ENCODE measurements around the gene AIF1L. TPM values are rescaled to one million over a fixed set of nuclear protein-coding genes. Genes with fewer than 3 reads are reported as not detected.
A peak's percentile ranks its signal among the peaks of the same experiment; 100 is the strongest.

The AIF1L gene
- total and polyA plus RNA-seq, 2 of the 4 experiments (the other 2 are of a cell fraction) = 0.18 to 0.19 TPM

- ATAC-seq (ENCODE audit: low read depth) (peak; percentile 10), DNase-seq (no peak)
- no TSS peak for BruUV-seq (replicated peaks)
- peak overlapping the region; percentile 85 for H3K4me3 ChIP-seq (ENCODE audit: insufficient read depth, low read depth, low read length)
- H4K8ac ChIP-seq (ENCODE audit: low read depth in 2 of 2, low read length in 2 of 2) = peak overlapping the region; percentile 59 to 95
- H3K36me3 ChIP-seq (ENCODE audit: control insufficient read depth, insufficient read depth, low read length) = peaks cover 7% of the 10 kb centered on the region; the same call in 1 of the 2 replicates
- peaks cover 2% of the 10 kb centered on the region; the same call in 1 of the 2 replicates for H3K27me3 ChIP-seq (ENCODE audit: control insufficient read depth, insufficient read depth, low read length)
- peak overlapping the region; percentile 53 for H2BK5ac ChIP-seq (ENCODE audit: low read depth, low read length, poor library complexity, severe bottlenecking)
- POLR2A ChIA-PET (ENCODE audit: unreplicated experiment) = interaction anchor here (0.9 kb wide), 1 partner anchor 15 kb away, joined by 3 read pairs; no protein-coding TSS in a partner anchor
- H3K4me2 ChIP-seq (ENCODE audit: low read depth, low read length) = peak overlapping the region; percentile 72
- H4K20me1 ChIP-seq (ENCODE audit: insufficient read depth, low read length) = no peaks in the 10 kb centered on the region
- H3K9ac ChIP-seq (ENCODE audit: low read depth, low read length) = peak overlapping the region; percentile 81
- dilution Hi-C loops (cut with HindIII; ENCODE audit: low sequenced_read_pairs, unreplicated experiment) (no loop called here), in situ Hi-C loops (cut with MboI; ENCODE audit: low sequenced_read_pairs) (loop anchor here (25.0 kb wide), 1 partner anchor 1212 kb away; no protein-coding TSS in a partner anchor), intact Hi-C loops (cut with micrococcal nuclease) (loop anchor here (2.0 to 5.0 kb wide), 2 partner anchors 42 to 66 kb away; no protein-coding TSS in a partner anchor)
- H2BK15ac ChIP-seq (ENCODE audit: low read depth, low read length) = no peak overlapping the region
- H3K27ac ChIP-seq (ENCODE audit: insufficient read depth, low read length) = peak overlapping the region; percentile 43
- no peaks in the 10 kb centered on the region for H3K4me1 ChIP-seq (ENCODE audit: control insufficient read depth, insufficient read depth, low read length)
- H3K56ac ChIP-seq (ENCODE audit: extremely low read depth, insufficient read depth, low read length) = peak overlapping the region; percentile 90
- CTCF ChIA-PET = interaction anchor here (1.4 kb wide), 1 partner anchor 212 kb away, joined by 3 read pairs; no protein-coding TSS in a partner anchor
- H2AK9ac ChIP-seq (replicated peaks; ENCODE audit: low read depth, low read length, poor library complexity) = peak overlapping the region; percentile 94
- peak overlapping the region; percentile 83 for H4K91ac ChIP-seq (ENCODE audit: insufficient read depth, low read depth, low read length)
- no peaks in the 10 kb centered on the region for H3K9me3 ChIP-seq (ENCODE audit: control insufficient read depth, insufficient read depth, low read length)
- H3K79me1 ChIP-seq (ENCODE audit: low read depth in 1 of 2, low read length in 2 of 2) = peaks cover 6 to 35% of the 10 kb centered on the region in 2 experiments
- TF ChIP-seq MAFK (IDR thresholded peaks at IDR 0.05; ENCODE audit: low read depth, low read length) = no peak
- no peak for TF ChIP-seq ELK1 (IDR thresholded peaks at IDR 0.05; ENCODE audit: borderline replicate concordance, low read depth, low read length)
- no peak for TF ChIP-seq MXI1 (IDR thresholded peaks at IDR 0.05; ENCODE audit: borderline replicate concordance, low read depth, low read length)
- peak overlapping the region; percentile 86 for H3K4ac ChIP-seq (ENCODE audit: low read depth, low read length)
- H3K9me1 ChIP-seq (ENCODE audit: insufficient read depth, low read length) = no peaks in the 10 kb centered on the region
- H3K14ac ChIP-seq (replicated peaks; ENCODE audit: low read depth, low read length) = peak overlapping the region; percentile 95
- peak overlapping the region; percentile 93 for H2AFZ ChIP-seq (replicated peaks; ENCODE audit: low read length, poor library complexity)
- no peak overlapping the region for H2BK20ac ChIP-seq (ENCODE audit: low read depth, low read length)
- H3K23ac ChIP-seq (ENCODE audit: low read depth, low read length) = peak overlapping the region; percentile 85; the same call in 1 of the 2 replicates
- peak overlapping the region; percentile 86 for H4K5ac ChIP-seq (ENCODE audit: low read depth, low read length)
- WGBS, 2 experiments (ENCODE audit: extremely low coverage in 2 of 2, insufficient read length in 1 of 2) = 0% methylated on average over 1 of the region's 7 CpGs; no CpG with 5 or more reads in 1 of the 2 experiments
- no peak overlapping the region for H2BK120ac ChIP-seq (ENCODE audit: low read depth, low read length)
- H3K18ac ChIP-seq (ENCODE audit: low read depth, low read length) = no peak overlapping the region; the same call in 1 of the 2 replicates
- peak overlapping the region; percentile 3 for H2AK5ac ChIP-seq (ENCODE audit: low read depth, low read length)
These were observed 28.6 kb downstream of the AIF1L start for GRCh38 chr9:131125038-131125287.

Data from IMR-90 (cell line).